Measurements from ENCODE around the gene MED13L. TPM values are rescaled to one million over a fixed set of nuclear protein-coding genes. Genes with fewer than 3 reads are reported as not detected.

The MED13L gene
- total RNA-seq, 1 donor from 2014 or later = 147 TPM

GRCh38 chr12:115936997-115937916, 340.2 kb downstream of the MED13L start:
- ATAC-seq (no peak), DNase-seq (no peak)
- Histone ChIP-seq H3K27me3 (no peaks in the 10 kb centered on the region), H3K36me3 (no peaks in the 10 kb centered on the region), H3K9me3 (no peaks in the 10 kb centered on the region), H3K4me1 (no peaks in the 10 kb centered on the region), H3K27ac (no peak overlapping the region), H3K4me3 (no peak overlapping the region)
- intact Hi-C loops (cut with DNase I) = no loop called here
- no peak for TF ChIP-seq CTCF (IDR thresholded peaks at IDR 0.05)

GRCh38 chr12:115934877-115935276, 342.6 kb downstream of the MED13L start:
- intact Hi-C loops (cut with DNase I) = no loop called here
- ATAC-seq = no peak
- no peak overlapping the region for H3K27ac ChIP-seq
- no peaks in the 10 kb centered on the region for H3K36me3 ChIP-seq
- no peaks in the 10 kb centered on the region for H3K27me3 ChIP-seq
- DNase-seq = no peak
- no peak overlapping the region for H3K4me3 ChIP-seq
- H3K9me3 ChIP-seq = no peaks in the 10 kb centered on the region
- no peak for TF ChIP-seq CTCF (IDR thresholded peaks at IDR 0.05)
- no peaks in the 10 kb centered on the region for H3K4me1 ChIP-seq

DNA sequence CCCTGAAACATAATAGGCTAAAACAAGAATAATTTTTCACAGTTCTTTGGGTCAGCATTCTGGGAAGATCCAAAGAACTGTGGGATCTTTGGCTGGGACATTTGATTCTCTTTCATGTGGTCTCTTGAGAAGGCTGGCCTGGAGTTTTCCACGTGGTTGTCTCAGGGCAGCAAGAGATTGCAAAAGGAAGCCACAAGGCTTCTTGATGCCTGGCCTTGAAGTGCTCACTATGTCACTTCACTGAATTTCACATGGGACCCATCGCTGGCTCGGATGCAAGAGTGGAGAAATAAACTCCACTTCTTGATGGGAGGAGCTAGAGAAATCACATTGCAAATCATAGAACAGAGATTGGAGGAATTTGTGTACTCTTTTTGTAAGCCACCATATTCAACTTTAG, 343.4 kb downstream of the MED13L start:
- Histone ChIP-seq H3K27ac (no peak overlapping the region), H3K4me3 (no peak overlapping the region), H3K36me3 (no peaks in the 10 kb centered on the region), H3K27me3 (no peaks in the 10 kb centered on the region), H3K9me3 (no peaks in the 10 kb centered on the region), H3K4me1 (no peaks in the 10 kb centered on the region)
- intact Hi-C loops (cut with DNase I) = no loop called here
- ATAC-seq (peak; percentile 33), DNase-seq (no peak)
- TF ChIP-seq CTCF (IDR thresholded peaks at IDR 0.05) = no peak

GRCh38 chr12:115932066-115932465, 345.4 kb downstream of the MED13L start:
- H3K9me3 ChIP-seq = no peaks in the 10 kb centered on the region
- no peaks in the 10 kb centered on the region for H3K36me3 ChIP-seq
- ATAC-seq (no peak), DNase-seq (no peak)
- H3K4me1 ChIP-seq = no peaks in the 10 kb centered on the region
- H3K27ac ChIP-seq = no peak overlapping the region
- intact Hi-C loops (cut with DNase I) = no loop called here
- TF ChIP-seq CTCF (IDR thresholded peaks at IDR 0.05) = no peak
- no peaks in the 10 kb centered on the region for H3K27me3 ChIP-seq
- no peak overlapping the region for H3K4me3 ChIP-seq

GRCh38 chr12:115930336-115930735, 347.2 kb downstream of the MED13L start:
- intact Hi-C loops (cut with DNase I) = no loop called here
- no peak for TF ChIP-seq CTCF (IDR thresholded peaks at IDR 0.05)
- no peaks in the 10 kb centered on the region for H3K36me3 ChIP-seq
- no peak overlapping the region for H3K4me3 ChIP-seq
- no peaks in the 10 kb centered on the region for H3K9me3 ChIP-seq
- ATAC-seq = no peak
- no peak for DNase-seq
- H3K4me1 ChIP-seq = no peaks in the 10 kb centered on the region
- no peaks in the 10 kb centered on the region for H3K27me3 ChIP-seq
- no peak overlapping the region for H3K27ac ChIP-seq
